ENCODE data around the gene DNAAF9.

DNA sequence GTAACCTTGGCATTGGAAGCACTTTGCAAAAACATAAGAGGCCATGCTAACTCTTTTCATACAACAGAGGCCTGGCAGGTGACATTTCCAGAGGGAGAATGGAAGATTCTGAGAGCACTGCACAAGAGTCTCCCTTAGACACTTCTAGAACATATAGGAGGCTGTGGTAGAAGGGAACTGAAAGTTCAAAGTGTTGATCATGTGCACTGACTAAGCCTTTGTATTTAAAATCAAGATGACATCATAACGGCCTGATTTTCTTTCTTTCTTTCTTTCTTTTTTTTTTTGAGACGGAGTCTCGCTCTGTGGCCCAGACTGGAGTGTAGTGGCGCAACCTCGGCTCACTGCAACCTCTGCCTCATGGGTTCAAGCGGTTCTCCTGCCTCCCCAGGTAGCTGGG is 26.8 kb upstream of the DNAAF9 start:
- TF ChIP-seq, protein P1, sequence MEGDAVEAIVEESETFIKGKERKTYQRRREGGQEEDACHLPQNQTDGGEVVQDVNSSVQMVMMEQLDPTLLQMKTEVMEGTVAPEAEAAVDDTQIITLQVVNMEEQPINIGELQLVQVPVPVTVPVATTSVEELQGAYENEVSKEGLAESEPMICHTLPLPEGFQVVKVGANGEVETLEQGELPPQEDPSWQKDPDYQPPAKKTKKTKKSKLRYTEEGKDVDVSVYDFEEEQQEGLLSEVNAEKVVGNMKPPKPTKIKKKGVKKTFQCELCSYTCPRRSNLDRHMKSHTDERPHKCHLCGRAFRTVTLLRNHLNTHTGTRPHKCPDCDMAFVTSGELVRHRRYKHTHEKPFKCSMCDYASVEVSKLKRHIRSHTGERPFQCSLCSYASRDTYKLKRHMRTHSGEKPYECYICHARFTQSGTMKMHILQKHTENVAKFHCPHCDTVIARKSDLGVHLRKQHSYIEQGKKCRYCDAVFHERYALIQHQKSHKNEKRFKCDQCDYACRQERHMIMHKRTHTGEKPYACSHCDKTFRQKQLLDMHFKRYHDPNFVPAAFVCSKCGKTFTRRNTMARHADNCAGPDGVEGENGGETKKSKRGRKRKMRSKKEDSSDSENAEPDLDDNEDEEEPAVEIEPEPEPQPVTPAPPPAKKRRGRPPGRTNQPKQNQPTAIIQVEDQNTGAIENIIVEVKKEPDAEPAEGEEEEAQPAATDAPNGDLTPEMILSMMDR (IDR thresholded peaks at IDR 0.05; ENCODE audit: low read depth, low read length, missing input control), result no peak
- TF ChIP-seq EGR1 (IDR thresholded peaks at IDR 0.05; ENCODE audit: low read depth in 2 of 2), result no peak
